Neural cell (in vitro differentiated cells): ENCODE data around the gene PRKAG2. TPM values are rescaled to one million over a fixed set of nuclear protein-coding genes. Genes with fewer than 3 reads are reported as not detected.

Experiments
- H2AFZ ChIP-seq: fragments of 200-600, 300-800 bp; sonication (generic), shearing (Covaris generic); 2 replicates; pipeline ENCODE4 v1.6.0; 2014; ENCODE audit warnings: low read depth, mild to moderate bottlenecking, antibody characterized with exemption, low read length, moderate library complexity
- H3F3A ChIP-seq: fragments of 200-600 bp; shearing (Covaris generic); 2 replicates; pipeline ENCODE4 v1.6.1; 2016; ENCODE audit warnings: mild to moderate bottlenecking, moderate library complexity, mixed read lengths, antibody characterized with exemption, low read length; ENCODE audit not compliant: insufficient read depth, poor library complexity, severe bottlenecking
- H3K27ac ChIP-seq: fragments of 200-600, 300-800 bp; sonication (generic), shearing (Covaris generic); 2 replicates; pipeline ENCODE4 v1.5.1; 2014; ENCODE audit warnings: mild to moderate bottlenecking, low read length, moderate library complexity
- H3K27me3 ChIP-seq: fragments of 300-800, 200-600 bp; sonication (generic), shearing (Covaris generic); 2 replicates; pipeline ENCODE4 v1.6.0; 2014; ENCODE audit warnings: mild to moderate bottlenecking, low read depth, low read length, moderate library complexity; ENCODE audit not compliant: insufficient read depth
- H3K36me3 ChIP-seq: fragments of 300-800, 200-600 bp; sonication (generic), shearing (Covaris generic); 2 replicates; pipeline ENCODE4 v1.5.1; 2014; ENCODE audit warnings: mild to moderate bottlenecking, antibody characterized with exemption, low read length, moderate library complexity; ENCODE audit not compliant: insufficient read depth
- H3K4me2 ChIP-seq: fragments of 300-800, 200-600 bp; sonication (generic), shearing (Covaris generic); 2 replicates; pipeline ENCODE4 v1.6.0; 2014; ENCODE audit warnings: mild to moderate bottlenecking, low read length
- H3K4me3 ChIP-seq: fragments of 300-800, 200-600 bp; sonication (generic), shearing (Covaris generic); 2 replicates; pipeline ENCODE4 v1.5.1; 2014; ENCODE audit warnings: mild to moderate bottlenecking, low read length, moderate library complexity
- H3K79me2 ChIP-seq: fragments of 200-600 bp; shearing (Covaris generic); replicated peaks from 2 replicates; pipeline ENCODE4 v1.6.0; 2014; ENCODE audit warnings: mild to moderate bottlenecking, low read length, moderate library complexity; ENCODE audit not compliant: insufficient read depth
- H3K9ac ChIP-seq: fragments of 300-800, 200-600 bp; sonication (generic), shearing (Covaris generic); 2 replicates; pipeline ENCODE4 v1.6.1; 2016; ENCODE audit warnings: mild to moderate bottlenecking, low read length, mixed read lengths
- H3K9me2 ChIP-seq: fragments of 200-600 bp; shearing (Covaris generic); 2 replicates; pipeline ENCODE4 v1.6.1; 2016; ENCODE audit warnings: mild to moderate bottlenecking, low read length, mixed read lengths; ENCODE audit not compliant: insufficient read depth
- H3K9me3 ChIP-seq: fragments of 200-600, 300-800 bp; sonication (generic), shearing (Covaris generic); 2 replicates; pipeline ENCODE4 v1.6.1; 2016; ENCODE audit warnings: mild to moderate bottlenecking, mixed run types, low read length, moderate library complexity, mixed read lengths
- H4K20me1 ChIP-seq: fragments of 200-600 bp; shearing (Covaris generic); 2 replicates; pipeline ENCODE4 v1.6.1; 2016; ENCODE audit warnings: mild to moderate bottlenecking, mixed run types; ENCODE audit not compliant: insufficient read depth
- CTCF ChIP-seq: fragments of 450-650 bp; IDR thresholded peaks from 2 replicates; pipeline ENCODE4 v1.5.1; 2014; ENCODE audit warnings: antibody characterized with exemption, mild to moderate bottlenecking, moderate library complexity; ENCODE audit not compliant: poor library complexity, severe bottlenecking
- EP300 ChIP-seq: fragments of 450-650 bp; conservative IDR thresholded peaks from 2 replicates; pipeline ENCODE4 v1.6.1; 2014; ENCODE audit warnings: antibody characterized with exemption, mild to moderate bottlenecking, moderate library complexity; ENCODE audit not compliant: poor library complexity, severe bottlenecking
- EZH2 ChIP-seq: fragments of 200-600, 300-800 bp; shearing (Covaris generic), sonication (generic); IDR thresholded peaks from 2 replicates; pipeline ENCODE4 v1.6.1; 2014; ENCODE audit warnings: antibody characterized with exemption, low read length, borderline replicate concordance, mild to moderate bottlenecking; ENCODE audit not compliant: insufficient read depth, poor library complexity, severe bottlenecking
- MXI1 ChIP-seq: fragments of 450-650 bp; conservative IDR thresholded peaks from 2 replicates; pipeline ENCODE4 v1.6.1; 2014; ENCODE audit warnings: antibody characterized with exemption, mild to moderate bottlenecking; ENCODE audit not compliant: poor library complexity, severe bottlenecking
- POLR2AphosphoS5 ChIP-seq: IDR thresholded peaks from 2 replicates; pipeline ENCODE4 v1.6.1; 2012
- RAD21 ChIP-seq: fragments of 450-650 bp; conservative IDR thresholded peaks from 2 replicates; pipeline ENCODE4 v1.6.1; 2014; ENCODE audit warnings: antibody characterized with exemption, mild to moderate bottlenecking, moderate library complexity
- REST ChIP-seq: IDR thresholded peaks from 2 replicates; pipeline ENCODE4 v1.6.1; 2012; ENCODE audit warnings: borderline replicate concordance
- SMC3 ChIP-seq: fragments of 450-650 bp; conservative IDR thresholded peaks from 2 replicates; pipeline ENCODE4 v1.6.1; 2014; ENCODE audit warnings: antibody characterized with exemption, mild to moderate bottlenecking, moderate library complexity; ENCODE audit not compliant: poor library complexity
- TAF1 ChIP-seq: IDR thresholded peaks from 2 replicates; pipeline ENCODE4 v1.6.1; 2012; ENCODE audit warnings: low read depth
- polyA plus RNA-seq: library from polyadenylated mRNA; depleted of rRNA; stranded (reverse); fragments of >200 nt; gene quantifications from 2 replicates; pipeline ENCODE4 v1.2.3, GENCODE V29; 2014

PRKAG2 gene
- polyA plus RNA-seq, 1 donor from 2014 or later = 22.9 TPM

GRCh38 chr7:151570366-151570915 is 306.5 kb downstream of the PRKAG2 start:
- Histone ChIP-seq H3K9me3 (no peaks in the 10 kb centered on the region), H3K9me2 (no peaks in the 10 kb centered on the region), H3K79me2 (no peaks in the 10 kb centered on the region), H2AFZ (no peak overlapping the region), H4K20me1 (no peaks in the 10 kb centered on the region), H3F3A (no peaks in the 10 kb centered on the region), H3K36me3 (peaks cover 5% of the 10 kb centered on the region), H3K9ac (no peak overlapping the region), H3K27ac (no peak overlapping the region), H3K27me3 (no peaks in the 10 kb centered on the region), H3K4me2 (no peak overlapping the region), H3K4me3 (no peak overlapping the region)
- TF ChIP-seq TAF1 (no peak), RAD21 (peak; percentile 81), EP300 (no peak), SMC3 (peak; percentile 84), REST (no peak), EZH2 (no peak), POLR2AphosphoS5 (no peak), CTCF (peak; percentile 70), MXI1 (no peak)

- Histone ChIP-seq H3K27me3 (no peaks in the 10 kb centered on the region), H3K79me2 (no peaks in the 10 kb centered on the region), H3F3A (no peaks in the 10 kb centered on the region), H2AFZ (no peak overlapping the region), H3K4me3 (no peak overlapping the region), H3K4me2 (no peak overlapping the region), H3K9me3 (no peaks in the 10 kb centered on the region), H4K20me1 (no peaks in the 10 kb centered on the region), H3K27ac (no peak overlapping the region), H3K9me2 (no peaks in the 10 kb centered on the region), H3K9ac (no peak overlapping the region), H3K36me3 (peaks cover 5% of the 10 kb centered on the region)
- TF ChIP-seq CTCF (no peak), EP300 (no peak), MXI1 (no peak), POLR2AphosphoS5 (no peak), REST (no peak), SMC3 (no peak), TAF1 (no peak), EZH2 (no peak), RAD21 (no peak)
Measured at GRCh38 chr7:151568956-151569940, 307.7 kb downstream of the PRKAG2 start.
